ENCODE data around the gene ATRNL1. TPM values are rescaled to one million over a fixed set of nuclear protein-coding genes. Genes with fewer than 3 reads are reported as not detected.

The ATRNL1 gene
- total and polyA plus RNA-seq, 2 of the 8 experiments (the other 6 are each of a cell fraction or from before 2014, with no cell fraction given) = 5.1 to 17.6 TPM

- TF ChIP-seq CHD7 (IDR thresholded peaks at IDR 0.05; ENCODE audit: insufficient replicate concordance, low read length) = no peak
- TF ChIP-seq SIN3A (conservative IDR thresholded peaks at IDR 0.05 in 1 of 2, IDR thresholded peaks at IDR 0.05 in 1 of 2; ENCODE audit: low read depth in 1 of 2, low read length in 2 of 2) = no peak
- TF ChIP-seq ATF2 (IDR thresholded peaks at IDR 0.05; ENCODE audit: low read length) = no peak
Measured at GRCh38 chr10:115951242-115951641, 858.1 kb downstream of the ATRNL1 start (continued).

All from H1 (cell line).